Erythroblast (primary cell): ENCODE measurements around the gene MRPL21.

ENCODE experiments used
- GATA1 ChIP-seq: IDR thresholded peaks from 2 replicates; pipeline ENCODE4 v1.6.1; 2011; ENCODE audit warnings: low read depth, mild to moderate bottlenecking, control low read depth, low read length, moderate library complexity
- POLR2A ChIP-seq: IDR thresholded peaks from 2 replicates; pipeline ENCODE4 v1.6.1; 2011; ENCODE audit warnings: mild to moderate bottlenecking, low read length

DNA sequence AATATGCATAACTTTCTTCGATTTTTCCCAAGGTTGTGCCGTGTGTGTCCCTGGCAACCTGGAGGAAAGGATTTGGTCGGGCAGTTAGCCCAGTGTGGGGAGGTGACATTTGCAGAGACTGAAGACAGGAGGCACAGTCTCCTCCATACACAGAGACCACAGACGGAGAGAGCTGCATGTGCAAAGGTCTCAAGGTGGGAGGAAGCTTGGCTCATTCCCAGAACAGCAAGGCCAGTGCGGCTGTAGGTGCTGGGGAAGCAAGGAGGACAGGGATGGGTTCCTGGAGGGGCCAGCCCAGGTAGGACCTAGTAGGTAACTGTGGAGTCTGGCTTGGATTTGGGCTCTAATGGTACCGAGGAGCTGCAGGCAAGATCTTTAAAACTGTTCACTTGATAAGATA, 41.2 kb downstream of the MRPL21 start:
- TF ChIP-seq POLR2A, result no peak
- TF ChIP-seq GATA1, result no peak
